HG03097 (cell line): ENCODE data around the gene LUC7L2.
"Not testable (repeated sequence)": the region's sequence is repeated elsewhere in the genome, so short reads cannot be mapped to it uniquely, and the experiment has no call there.

Experiments
- ATAC-seq: cut with Tn5 transposase; IDR thresholded peaks from one replicate; pipeline ENCODE4 v1.9.1; 2021; ENCODE audit not compliant: unreplicated experiment, low FRiP score

LUC7L2 gene

GRCh38 chr7:139439375-139439774, 79.7 kb downstream of the LUC7L2 start:
- ATAC-seq, result no peak

GRCh38 chr7:139441961-139442360, 82.3 kb downstream of the LUC7L2 start:
- ATAC-seq, result no peak

GRCh38 chr7:139446051-139446890, 86.6 kb downstream of the LUC7L2 start:
- ATAC-seq, result no peak

GRCh38 chr7:139450851-139451250, 91.2 kb downstream of the LUC7L2 start:
- no peak for ATAC-seq

- ATAC-seq, result no peak
These were observed 91.9 kb downstream of the LUC7L2 start for GRCh38 chr7:139451638-139452037.

GRCh38 chr7:139452958-139453672, 93.4 kb downstream of the LUC7L2 start:
- ATAC-seq, result no peak

- ATAC-seq, result no peak
These were observed 94.1 kb downstream of the LUC7L2 start for GRCh38 chr7:139453673-139454321.

- no peak for ATAC-seq
These were observed 96.1 kb downstream of the LUC7L2 start for GRCh38 chr7:139455789-139456188.

- ATAC-seq, result no peak
These were observed 96.8 kb downstream of the LUC7L2 start for GRCh38 chr7:139456511-139456910.

- ATAC-seq, result no peak
These were observed 97.7 kb downstream of the LUC7L2 start for GRCh38 chr7:139457153-139457946.

- not testable (repeated sequence) for ATAC-seq
These were observed 103.7 kb downstream of the LUC7L2 start for GRCh38 chr7:139463421-139463820.

- ATAC-seq, result not testable (repeated sequence)
These were observed 104.8 kb downstream of the LUC7L2 start for GRCh38 chr7:139464511-139464910.

GRCh38 chr7:139465072-139465471, 105.4 kb downstream of the LUC7L2 start:
- not testable (repeated sequence) for ATAC-seq

GRCh38 chr7:139467729-139468128, 108.0 kb downstream of the LUC7L2 start:
- not testable (repeated sequence) for ATAC-seq

GRCh38 chr7:139468281-139468680, 108.6 kb downstream of the LUC7L2 start:
- ATAC-seq, result not testable (repeated sequence)

- no peak for ATAC-seq
These were observed 112.2 kb downstream of the LUC7L2 start for GRCh38 chr7:139471740-139472353.
